NCI-H510A (cell line): ENCODE results near the gene DTX1.

Experiments
- DNase-seq: peaks from one replicate; lab custom pipeline; 2025; lab: John Stamatoyannopoulos, UW

The DTX1 gene

GRCh38 chr12:113095405-113095804 is 38.9 kb downstream of the DTX1 start:
- DNase-seq: no peak

GRCh38 chr12:113096675-113097461 is 40.3 kb downstream of the DTX1 start:
- DNase-seq: no peak

- no peak for DNase-seq
Observed at GRCh38 chr12:113097716-113098440, 41.3 kb downstream of the DTX1 start.

- peak; percentile 93 for DNase-seq
Observed at GRCh38 chr12:113098441-113099028, 42.0 kb downstream of the DTX1 start.

GRCh38 chr12:113099364-113099763 is 42.8 kb downstream of the DTX1 start:
- no peak for DNase-seq

GRCh38 chr12:113099764-113100163 is 43.2 kb downstream of the DTX1 start:
- no peak for DNase-seq

- DNase-seq: no peak
Observed at GRCh38 chr12:113101751-113102150, 45.2 kb downstream of the DTX1 start.

GRCh38 chr12:113102811-113103210 is 46.3 kb downstream of the DTX1 start:
- no peak for DNase-seq

GRCh38 chr12:113103756-113104450 is 47.4 kb downstream of the DTX1 start:
- DNase-seq: no peak

GRCh38 chr12:113104953-113105510 is 48.5 kb downstream of the DTX1 start:
- DNase-seq: no peak

GRCh38 chr12:113105606-113106271 is 49.2 kb downstream of the DTX1 start:
- DNase-seq: no peak

GRCh38 chr12:113106361-113106760 is 49.8 kb downstream of the DTX1 start:
- DNase-seq: no peak

- no peak for DNase-seq
Observed at GRCh38 chr12:113108308-113108707, 51.8 kb downstream of the DTX1 start.

GRCh38 chr12:113109360-113109759 is 52.8 kb downstream of the DTX1 start:
- DNase-seq: no peak

- no peak for DNase-seq
Observed at GRCh38 chr12:113109872-113110599, 53.5 kb downstream of the DTX1 start.

- no peak for DNase-seq
Observed at GRCh38 chr12:113111247-113111646, 54.7 kb downstream of the DTX1 start.

GRCh38 chr12:113112043-113112899 is 55.7 kb downstream of the DTX1 start:
- no peak for DNase-seq

- DNase-seq: no peak
Observed at GRCh38 chr12:113113397-113113796, 56.9 kb downstream of the DTX1 start.

GRCh38 chr12:113114447-113115178 is 58.1 kb downstream of the DTX1 start:
- DNase-seq: no peak
